Measurements from ENCODE around the gene CDCP2. TPM values are rescaled to one million over a fixed set of nuclear protein-coding genes. Genes with fewer than 3 reads are reported as not detected.

Gene CDCP2
- total RNA-seq (not detected in 2 replicates), polyA plus RNA-seq (not detected in 2 replicates)

DNA sequence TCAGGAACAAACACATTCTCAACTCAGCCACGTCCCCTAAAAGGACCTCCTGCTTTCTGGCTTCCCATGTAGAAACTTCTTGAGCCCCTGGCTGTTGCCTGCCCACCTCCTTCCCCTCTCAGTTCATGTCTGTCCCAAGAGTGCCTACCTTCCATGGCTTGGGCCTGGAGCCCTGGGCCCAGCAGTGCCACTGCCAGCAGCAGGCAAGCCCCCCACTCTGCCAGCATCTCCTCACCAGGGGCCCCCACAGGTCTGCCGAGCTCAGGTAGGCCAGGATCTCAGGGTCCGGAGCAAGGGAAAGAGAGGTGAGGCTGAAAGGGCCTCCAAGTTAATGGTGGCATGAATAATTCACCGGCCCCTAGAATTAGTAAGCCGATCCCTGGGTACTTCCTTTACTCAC, at the start of gene CDCP2:
Gene CDCP2, minus strand, starts transcription at position 305 of the 400 bp plus-strand sequence. Its CDS starts 78 bp downstream, at position 227.
- H3K9me3 ChIP-seq (ENCODE audit: low read depth): no peaks in the 10 kb centered on the region
- no peak within 1 kb of the TSS for H3K4me3 ChIP-seq
- H3K36me3 ChIP-seq (replicated peaks; ENCODE audit: insufficient read depth, low read depth): no peaks in the 10 kb centered on the region
- H3K27ac ChIP-seq: no peak within 1 kb of the TSS
- H4K20me1 ChIP-seq (ENCODE audit: insufficient read depth, poor library complexity, severe bottlenecking): no peaks in the 10 kb centered on the region
- no peak within 1 kb of the TSS for H3K4me2 ChIP-seq
- 98% methylated on average over 5 of the region's 5 CpGs for WGBS (ENCODE audit: low lambda C conversion rate, missing lambda C conversion rate)
- no peak for DNase-seq (ENCODE audit: low spot score)
- no peaks in the 10 kb centered on the region for H3K27me3 ChIP-seq
- TF ChIP-seq EZH2 (IDR thresholded peaks at IDR 0.05; ENCODE audit: borderline replicate concordance) (no peak), EZH2phosphoT487 (IDR thresholded peaks at IDR 0.05; ENCODE audit: low read depth, severe bottlenecking, unreplicated experiment) (no peak)
- TF ChIP-seq, protein P1, sequence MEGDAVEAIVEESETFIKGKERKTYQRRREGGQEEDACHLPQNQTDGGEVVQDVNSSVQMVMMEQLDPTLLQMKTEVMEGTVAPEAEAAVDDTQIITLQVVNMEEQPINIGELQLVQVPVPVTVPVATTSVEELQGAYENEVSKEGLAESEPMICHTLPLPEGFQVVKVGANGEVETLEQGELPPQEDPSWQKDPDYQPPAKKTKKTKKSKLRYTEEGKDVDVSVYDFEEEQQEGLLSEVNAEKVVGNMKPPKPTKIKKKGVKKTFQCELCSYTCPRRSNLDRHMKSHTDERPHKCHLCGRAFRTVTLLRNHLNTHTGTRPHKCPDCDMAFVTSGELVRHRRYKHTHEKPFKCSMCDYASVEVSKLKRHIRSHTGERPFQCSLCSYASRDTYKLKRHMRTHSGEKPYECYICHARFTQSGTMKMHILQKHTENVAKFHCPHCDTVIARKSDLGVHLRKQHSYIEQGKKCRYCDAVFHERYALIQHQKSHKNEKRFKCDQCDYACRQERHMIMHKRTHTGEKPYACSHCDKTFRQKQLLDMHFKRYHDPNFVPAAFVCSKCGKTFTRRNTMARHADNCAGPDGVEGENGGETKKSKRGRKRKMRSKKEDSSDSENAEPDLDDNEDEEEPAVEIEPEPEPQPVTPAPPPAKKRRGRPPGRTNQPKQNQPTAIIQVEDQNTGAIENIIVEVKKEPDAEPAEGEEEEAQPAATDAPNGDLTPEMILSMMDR (IDR thresholded peaks at IDR 0.05; ENCODE audit: poor library complexity): no peak
- H3K9me2 ChIP-seq (replicated peaks; ENCODE audit: insufficient read depth): no peaks in the 10 kb centered on the region
- no peaks in the 10 kb centered on the region for H3K4me1 ChIP-seq (ENCODE audit: insufficient read depth)
- H3K79me2 ChIP-seq: no peaks in the 10 kb centered on the region
- no peak within 1 kb of the TSS for H2AFZ ChIP-seq

DNA sequence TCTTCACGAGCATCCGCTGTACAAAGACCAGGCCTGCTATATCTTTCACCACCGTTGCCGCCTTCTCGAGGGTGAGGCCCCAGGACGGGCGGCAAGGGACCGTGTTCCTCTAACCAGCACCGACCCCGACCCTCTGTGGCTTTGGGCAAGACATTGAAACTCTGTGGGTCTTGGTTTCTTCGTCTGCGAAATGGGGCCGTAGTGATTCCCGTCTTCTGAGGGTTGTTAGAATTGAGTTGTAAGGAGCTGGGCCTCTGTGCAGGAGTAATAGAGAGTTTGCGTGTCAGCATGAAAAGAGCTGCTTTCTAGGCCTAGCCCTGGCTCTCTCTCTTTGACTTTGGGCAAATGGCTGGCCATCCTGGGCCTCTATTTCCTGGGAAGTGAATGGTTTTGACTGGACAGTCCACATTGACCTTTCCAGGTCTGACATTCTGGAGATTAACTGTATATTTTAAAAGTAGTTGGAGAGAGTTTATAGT, 47.8 kb upstream of the CDCP2 start:
- Histone ChIP-seq H3K36me3 (replicated peaks; ENCODE audit: insufficient read depth, low read depth) (no peaks in the 10 kb centered on the region), H3K4me3 (peak overlapping the region; percentile 63), H3K4me2 (peak overlapping the region; percentile 84), H3K9me2 (replicated peaks; ENCODE audit: insufficient read depth) (no peaks in the 10 kb centered on the region), H3K9me3 (ENCODE audit: low read depth) (no peaks in the 10 kb centered on the region), H3K27me3 (no peaks in the 10 kb centered on the region), H3K4me1 (ENCODE audit: insufficient read depth) (peaks cover 10% of the 10 kb centered on the region), H4K20me1 (ENCODE audit: insufficient read depth, poor library complexity, severe bottlenecking) (no peaks in the 10 kb centered on the region), H3K27ac (peak overlapping the region; percentile 63), H3K79me2 (peaks cover 39% of the 10 kb centered on the region), H2AFZ (peak overlapping the region; percentile 74)
- DNase-seq (ENCODE audit: low spot score): no peak
- TF ChIP-seq EZH2 (IDR thresholded peaks at IDR 0.05; ENCODE audit: borderline replicate concordance) (no peak), EZH2phosphoT487 (IDR thresholded peaks at IDR 0.05; ENCODE audit: low read depth, severe bottlenecking, unreplicated experiment) (no peak)
- TF ChIP-seq, protein P1 (IDR thresholded peaks at IDR 0.05; ENCODE audit: poor library complexity): no peak
- WGBS (ENCODE audit: low lambda C conversion rate, missing lambda C conversion rate): 2% methylated on average over 15 of the region's 15 CpGs

DNA sequence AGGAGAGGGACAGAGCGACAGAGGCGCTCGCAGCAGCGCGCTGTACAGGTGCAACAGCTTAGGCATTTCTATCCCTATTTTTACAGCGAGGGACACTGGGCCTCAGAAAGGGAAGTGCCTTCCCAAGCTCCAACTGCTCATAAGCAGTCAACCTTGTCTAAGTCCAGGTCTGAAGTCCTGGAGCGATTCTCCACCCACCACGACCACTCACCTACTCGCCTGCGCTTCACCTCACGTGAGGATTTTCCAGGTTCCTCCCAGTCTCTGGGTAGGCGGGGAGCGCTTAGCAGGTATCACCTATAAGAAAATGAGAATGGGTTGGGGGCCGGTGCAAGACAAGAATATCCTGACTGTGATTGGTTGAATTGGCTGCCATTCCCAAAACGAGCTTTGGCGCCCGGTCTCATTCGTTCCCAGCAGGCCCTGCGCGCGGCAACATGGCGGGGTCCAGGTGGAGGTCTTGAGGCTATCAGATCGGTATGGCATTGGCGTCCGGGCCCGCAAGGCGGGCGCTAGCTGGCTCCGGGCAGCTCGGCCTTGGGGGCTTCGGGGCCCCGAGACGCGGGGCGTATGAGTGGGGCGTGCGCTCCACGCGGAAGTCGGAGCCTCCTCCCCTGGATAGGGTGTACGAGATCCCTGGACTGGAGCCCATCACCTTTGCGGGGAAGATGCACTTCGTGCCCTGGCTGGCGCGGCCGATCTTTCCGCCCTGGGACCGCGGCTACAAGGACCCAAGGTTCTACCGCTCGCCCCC, 47.1 kb upstream of the CDCP2 start, which contains the start of the genes CYB5RL and MRPL37:
Gene CYB5RL, minus strand, starts transcription at position 266 of the 754 bp plus-strand sequence. CDS start 4,414 bp downstream, outside the sequence.
Gene MRPL37, plus strand, starts transcription at position 403 of the 754 bp plus-strand sequence. Its CDS starts 77 bp downstream, at position 480.
- Histone ChIP-seq H3K27ac (peak within 1 kb of the TSS; percentile 63), H3K27me3 (no peaks in the 10 kb centered on the region), H3K4me3 (peak within 1 kb of the TSS; percentile 63)

More for the DNA sequence above, 47.1 kb upstream of the CDCP2 start, which contains the start of the genes CYB5RL and MRPL37:
- H3K9me3 ChIP-seq (ENCODE audit: low read depth): no peaks in the 10 kb centered on the region
- 2% methylated on average over 43 of the region's 51 CpGs for WGBS (ENCODE audit: low lambda C conversion rate, missing lambda C conversion rate)
- no peaks in the 10 kb centered on the region for H4K20me1 ChIP-seq (ENCODE audit: insufficient read depth, poor library complexity, severe bottlenecking)
- peaks cover 39% of the 10 kb centered on the region for H3K79me2 ChIP-seq
- H3K36me3 ChIP-seq (replicated peaks; ENCODE audit: insufficient read depth, low read depth): no peaks in the 10 kb centered on the region
- H2AFZ ChIP-seq: peak within 1 kb of the TSS; percentile 74
- TF ChIP-seq EZH2 (IDR thresholded peaks at IDR 0.05; ENCODE audit: borderline replicate concordance) (no peak), EZH2phosphoT487 (IDR thresholded peaks at IDR 0.05; ENCODE audit: low read depth, severe bottlenecking, unreplicated experiment) (no peak)
- TF ChIP-seq, protein P1 (IDR thresholded peaks at IDR 0.05; ENCODE audit: poor library complexity): no peak
- peaks cover 10% of the 10 kb centered on the region for H3K4me1 ChIP-seq (ENCODE audit: insufficient read depth)
- H3K4me2 ChIP-seq: peak within 1 kb of the TSS; percentile 84
- no peaks in the 10 kb centered on the region for H3K9me2 ChIP-seq (replicated peaks; ENCODE audit: insufficient read depth)
- peak; percentile 96 for DNase-seq (ENCODE audit: low spot score)

Measured in hepatocyte (in vitro differentiated cells).